CD4-positive, alpha-beta T cell treated with Interferon gamma for 1 hour (primary cell): ENCODE results near the gene TPRN.

Experiments used
- DNase-seq: peaks from one replicate; pipeline ENCODE4 v3.0.0-alpha.2; 2020

The TPRN gene

GRCh38 chr9:137171149-137171900 lies 29.2 kb downstream of the TPRN start:
- DNase-seq = no peak

DNA sequence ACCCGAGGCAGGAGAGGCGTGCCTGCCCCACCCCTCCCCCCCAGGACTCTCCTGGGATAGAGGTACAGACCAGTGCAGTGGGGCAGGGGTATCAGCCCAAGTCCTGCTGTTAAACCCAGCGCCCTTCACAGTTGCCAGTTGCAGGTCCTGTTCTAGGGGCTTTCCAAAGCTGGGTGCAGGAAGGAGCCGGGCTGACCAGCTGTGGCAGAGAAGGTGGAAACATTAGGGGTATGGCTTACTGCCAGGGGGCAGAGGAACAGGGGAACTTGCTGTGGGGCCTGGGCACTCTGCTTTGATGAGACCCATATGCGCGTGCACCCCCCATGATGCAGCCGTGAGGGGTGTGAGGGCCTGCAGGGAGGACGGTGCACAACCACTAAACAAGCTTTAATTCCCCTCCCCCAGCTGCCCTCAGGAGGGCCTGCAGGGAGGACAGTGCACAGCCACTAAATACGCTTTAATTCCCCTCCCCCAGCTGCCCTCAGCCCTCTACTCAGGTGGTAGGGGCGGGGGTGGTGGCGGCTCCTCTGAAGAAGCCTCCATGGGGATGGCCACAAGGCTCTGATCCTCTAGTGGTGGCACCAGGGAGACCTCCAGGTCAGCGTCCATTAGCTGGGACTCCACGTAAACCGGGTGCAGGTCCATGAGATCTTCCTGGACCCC lies 29.9 kb downstream of the TPRN start:
- DNase-seq = no peak

GRCh38 chr9:137169896-137170358 lies 30.6 kb downstream of the TPRN start, which contains the start of gene LRRC26:
Gene LRRC26 (minus strand): TSS chr9:137170051. CDS start chr9:137169943, 108 bp downstream.
- DNase-seq = no peak

DNA sequence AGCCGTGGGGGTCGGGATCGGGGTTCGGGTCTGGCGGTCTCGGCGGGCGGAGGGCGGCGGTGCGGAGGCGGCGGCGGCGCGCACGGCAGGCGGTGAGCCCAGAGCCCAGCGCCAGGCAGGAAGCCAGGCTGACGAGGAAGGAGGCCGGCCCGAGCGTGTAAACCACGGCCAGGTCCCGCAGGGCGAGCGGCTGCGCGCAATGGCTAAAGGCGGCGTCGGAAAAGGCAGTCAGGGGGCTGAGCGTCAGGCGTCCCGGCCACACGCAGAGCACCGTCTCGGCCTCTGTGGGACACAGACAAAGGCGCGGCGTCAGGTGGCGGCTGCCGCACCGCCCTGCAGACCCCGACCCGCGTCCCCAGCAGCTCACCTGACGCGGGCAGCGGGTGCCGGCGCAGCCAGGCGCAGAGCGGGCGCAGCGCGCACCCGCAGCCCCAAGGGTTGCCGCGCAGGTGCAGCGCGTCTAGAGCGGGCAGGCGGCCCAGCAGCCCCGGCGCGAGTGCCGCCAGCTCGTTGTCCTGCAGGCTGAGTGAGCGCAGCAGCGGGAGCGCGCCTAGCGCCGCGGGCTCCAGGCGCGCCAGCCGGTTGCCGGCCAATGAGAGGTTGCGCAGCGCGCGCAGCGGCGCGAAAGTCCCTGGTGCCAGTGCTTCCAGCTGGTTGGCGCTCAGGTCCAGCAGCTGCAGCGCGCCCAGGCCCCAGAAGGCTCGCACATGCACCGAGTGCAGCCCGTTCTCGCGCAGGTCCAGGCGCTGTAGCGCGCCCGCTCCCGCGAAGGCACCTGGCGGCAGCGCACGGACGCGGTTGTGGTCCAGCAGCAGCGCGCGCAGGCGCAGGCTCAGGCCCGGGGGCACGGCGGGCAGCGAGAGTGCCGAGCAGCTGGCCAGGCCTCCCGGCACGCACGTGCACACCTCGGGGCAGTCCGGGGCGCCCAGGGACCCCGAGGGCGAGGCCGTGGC lies 31.4 kb downstream of the TPRN start:
- DNase-seq = no peak

- DNase-seq = no peak
Observed at GRCh38 chr9:137168573-137168903, 32.0 kb downstream of the TPRN start.

DNA sequence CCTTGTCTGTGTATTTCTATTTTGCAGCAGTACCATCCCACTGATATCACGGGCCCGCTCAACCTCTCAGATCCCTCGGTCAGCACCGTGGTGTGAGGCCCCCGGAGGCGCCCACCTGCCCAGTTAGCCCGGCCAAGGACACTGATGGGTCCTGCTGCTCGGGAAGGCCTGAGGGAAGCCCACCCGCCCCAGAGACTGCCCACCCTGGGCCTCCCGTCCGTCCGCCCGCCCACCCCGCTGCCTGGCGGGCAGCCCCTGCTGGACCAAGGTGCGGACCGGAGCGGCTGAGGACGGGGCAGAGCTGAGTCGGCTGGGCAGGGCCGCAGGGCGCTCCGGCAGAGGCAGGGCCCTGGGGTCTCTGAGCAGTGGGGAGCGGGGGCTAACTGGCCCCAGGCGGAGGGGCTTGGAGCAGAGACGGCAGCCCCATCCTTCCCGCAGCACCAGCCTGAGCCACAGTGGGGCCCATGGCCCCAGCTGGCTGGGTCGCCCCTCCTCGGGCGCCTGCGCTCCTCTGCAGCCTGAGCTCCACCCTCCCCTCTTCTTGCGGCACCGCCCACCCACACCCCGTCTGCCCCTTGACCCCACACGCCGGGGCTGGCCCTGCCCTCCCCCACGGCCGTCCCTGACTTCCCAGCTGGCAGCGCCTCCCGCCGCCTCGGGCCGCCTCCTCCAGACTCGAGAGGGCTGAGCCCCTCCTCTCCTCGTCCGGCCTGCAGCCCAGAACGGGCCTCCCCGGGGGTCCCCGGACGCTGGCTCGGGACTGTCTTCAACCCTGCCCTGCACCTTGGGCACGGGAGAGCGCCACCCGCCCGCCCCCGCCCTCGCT lies 32.6 kb downstream of the TPRN start:
- DNase-seq = no peak

DNA sequence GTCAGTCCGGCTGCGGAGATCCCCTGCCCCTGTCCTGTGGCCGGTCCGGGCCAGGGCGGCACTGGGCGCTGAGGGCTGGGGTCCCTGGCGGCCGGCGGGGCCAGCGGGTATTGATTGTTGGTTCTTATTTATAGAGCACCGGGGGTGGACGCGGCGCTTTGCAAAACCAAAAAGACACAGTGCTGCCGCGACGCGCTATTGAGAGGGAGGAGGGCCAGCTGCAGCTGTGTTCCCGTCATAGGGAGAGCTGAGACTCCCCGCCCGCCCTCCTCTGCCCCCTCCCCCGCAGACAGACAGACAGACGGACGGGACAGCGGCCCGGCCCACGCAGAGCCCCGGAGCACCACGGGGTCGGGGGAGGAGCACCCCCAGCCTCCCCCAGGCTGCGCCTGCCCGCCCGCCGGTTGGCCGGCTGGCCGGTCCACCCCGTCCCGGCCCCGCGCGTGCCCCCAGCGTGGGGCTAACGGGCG lies 33.2 kb downstream of the TPRN start:
- DNase-seq = no peak

DNA sequence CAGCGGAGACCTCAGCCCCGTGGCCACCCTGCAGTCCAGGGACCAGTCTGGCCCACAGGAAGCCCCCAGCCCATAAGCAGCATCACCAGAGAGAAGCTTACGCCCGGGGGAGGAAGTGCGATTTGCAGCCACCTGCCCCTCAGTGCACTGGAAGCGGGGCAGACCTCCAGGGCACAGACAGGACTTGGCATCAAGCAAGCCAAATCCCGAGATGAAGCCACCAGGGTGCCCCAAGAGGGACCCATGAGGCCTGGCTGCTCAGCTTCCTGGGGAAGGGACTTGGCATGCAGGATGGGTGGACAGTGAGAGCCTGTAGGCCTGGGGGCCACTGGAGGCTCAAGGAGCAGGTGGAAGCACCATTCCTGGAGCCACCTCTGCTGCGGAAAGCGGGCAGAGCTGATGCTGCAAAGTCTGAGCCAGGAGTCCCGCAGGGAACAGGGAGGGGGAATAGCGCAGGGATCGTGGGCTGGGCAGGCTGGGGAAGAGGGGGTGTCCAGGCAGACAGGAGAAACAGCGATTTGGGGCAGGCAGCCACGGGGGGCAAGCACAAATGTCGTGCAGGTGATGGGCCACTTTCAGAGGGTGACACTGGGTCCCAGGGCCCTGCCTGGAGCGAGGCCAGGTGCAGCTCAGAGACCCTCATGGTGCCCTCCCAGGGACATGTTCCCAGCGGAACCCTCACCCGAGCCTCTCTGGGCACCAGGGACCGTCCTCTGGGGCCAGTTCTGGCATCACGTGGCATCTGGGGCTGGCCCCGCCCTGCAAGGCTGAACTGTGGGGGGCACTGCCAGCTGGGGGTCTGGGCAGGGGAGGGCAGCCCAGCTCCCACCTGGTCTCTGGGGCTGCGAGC lies 33.9 kb downstream of the TPRN start:
- DNase-seq = no peak

GRCh38 chr9:137165250-137165836 lies 35.2 kb downstream of the TPRN start:
- DNase-seq = no peak

DNA sequence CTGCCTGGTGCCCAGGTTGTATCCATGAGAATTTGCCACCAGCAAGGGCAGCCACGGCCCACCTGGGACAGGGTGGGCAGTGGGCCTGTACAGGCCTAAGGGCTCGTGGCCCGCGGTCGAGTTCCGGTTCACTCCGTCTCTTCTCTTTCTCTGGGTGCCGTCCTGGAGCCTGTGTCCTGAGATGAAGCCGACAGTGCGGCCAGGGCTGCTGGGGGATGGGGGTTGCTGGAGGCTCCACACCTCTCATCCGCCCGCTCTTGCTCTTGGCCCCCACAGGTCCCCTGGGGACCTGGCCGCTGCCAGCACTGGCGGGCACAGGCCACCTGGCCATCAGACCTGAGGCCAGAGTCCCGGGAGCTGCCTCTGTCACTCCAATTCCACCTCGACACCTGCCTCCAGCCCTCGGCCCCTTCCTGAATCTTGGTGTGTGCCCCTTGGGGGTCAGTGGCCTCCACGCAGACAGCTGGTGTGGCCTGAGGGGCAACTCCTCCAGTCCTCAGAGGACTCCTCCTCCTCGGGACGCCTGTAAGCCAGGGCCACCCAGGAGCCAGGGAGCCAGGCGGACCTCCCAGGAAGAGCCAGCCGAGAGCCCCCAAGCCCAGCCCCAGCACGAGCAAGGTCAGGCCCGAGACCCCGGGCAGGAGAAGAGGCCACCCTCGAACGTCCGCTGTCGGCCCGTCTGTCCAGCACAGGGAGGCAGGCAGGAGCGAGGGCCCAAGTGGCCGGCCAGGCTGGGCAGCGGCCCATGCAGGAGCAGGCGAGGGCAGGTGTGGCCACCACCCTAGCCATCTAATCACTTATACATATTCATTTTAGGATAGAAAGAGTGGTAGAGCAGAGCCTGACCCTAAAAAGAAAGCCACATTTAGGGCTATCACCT lies 35.9 kb downstream of the TPRN start:
- no peak for DNase-seq

DNA sequence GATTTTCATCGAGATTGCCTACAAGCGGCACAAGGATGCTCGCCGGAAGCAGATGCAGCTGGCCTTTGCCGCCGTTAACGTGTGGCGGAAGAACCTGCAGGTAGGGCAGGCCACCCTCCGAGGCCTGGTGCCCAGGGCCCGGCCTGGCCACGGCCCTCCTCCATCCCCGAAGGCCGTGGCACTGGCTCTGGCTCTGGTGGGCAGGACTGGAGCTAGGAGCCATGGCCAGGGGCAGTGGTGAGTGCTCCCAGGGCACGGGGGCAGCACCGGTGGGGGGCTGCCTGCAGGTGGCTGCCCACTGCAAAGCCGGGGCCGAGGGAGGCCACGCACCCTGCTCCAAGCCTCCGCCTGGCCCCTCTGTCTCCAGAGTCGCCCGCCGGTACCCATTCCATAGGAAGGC lies 36.7 kb downstream of the TPRN start:
- no peak for DNase-seq

DNA sequence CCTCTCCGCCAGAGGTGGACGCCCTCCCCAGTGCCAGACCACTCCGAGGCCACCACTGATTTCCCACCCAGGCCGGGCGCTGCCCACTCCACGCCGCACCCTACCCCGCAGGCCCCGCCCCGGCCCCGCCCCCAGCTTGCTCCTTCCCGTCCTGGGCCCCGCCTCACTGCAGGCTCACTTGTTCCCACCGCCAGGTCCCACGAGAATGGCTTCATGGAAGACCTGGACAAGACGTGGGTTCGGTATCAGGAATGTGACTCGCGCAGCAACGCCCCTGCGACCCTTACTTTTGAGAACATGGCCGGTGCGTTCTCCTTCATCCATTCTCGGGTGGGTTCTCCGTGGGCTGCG lies 37.2 kb downstream of the TPRN start:
- no peak for DNase-seq

GRCh38 chr9:137162505-137163364 lies 37.8 kb downstream of the TPRN start:
- DNase-seq = no peak

- no peak for DNase-seq
Observed at GRCh38 chr9:137161558-137162486, 38.7 kb downstream of the TPRN start.

DNA sequence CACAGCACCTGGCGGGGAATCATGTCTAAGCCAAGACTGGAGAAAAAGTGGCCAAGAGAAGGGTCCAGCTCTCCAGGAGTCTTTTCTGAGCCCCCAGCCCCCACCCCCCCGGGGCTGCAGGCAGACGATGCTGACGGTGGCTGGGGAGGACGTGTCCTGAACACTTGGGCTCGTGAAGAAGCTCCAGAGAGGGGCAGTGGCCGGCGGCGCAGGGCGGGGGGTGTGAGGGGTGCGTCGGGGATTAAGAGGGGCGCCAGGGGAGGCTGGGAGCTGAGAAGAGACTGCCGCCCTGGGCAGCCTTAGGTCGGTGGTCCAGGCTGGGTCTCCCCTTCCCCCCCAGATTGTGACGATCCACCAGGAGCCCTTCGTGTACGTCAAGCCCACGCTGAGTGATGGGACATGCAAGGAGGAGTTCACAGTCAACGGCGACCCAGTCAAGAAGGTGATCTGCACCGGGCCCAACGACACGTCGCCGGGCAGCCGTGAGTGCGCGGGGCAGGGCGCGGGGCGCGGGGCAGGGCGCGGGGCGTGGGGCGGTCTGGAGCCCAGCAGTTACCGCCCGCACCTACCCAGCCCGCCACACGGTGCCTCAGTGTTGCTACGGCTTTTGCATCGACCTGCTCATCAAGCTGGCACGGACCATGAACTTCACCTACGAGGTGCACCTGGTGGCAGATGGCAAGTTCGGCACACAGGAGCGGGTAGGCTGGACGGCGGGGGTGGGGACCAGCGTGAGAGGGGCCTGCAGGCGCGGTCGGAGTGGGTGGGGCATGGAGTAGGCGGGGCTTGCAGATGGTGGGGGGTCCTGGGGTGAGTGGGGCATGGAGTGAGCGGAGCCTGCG lies 39.6 kb downstream of the TPRN start:
- no peak for DNase-seq

GRCh38 chr9:137160054-137160425 lies 40.5 kb downstream of the TPRN start:
- no peak for DNase-seq
